OCI-LY3 (cell line): Measurements from ENCODE around the gene BRSK2.

ENCODE experiments used
- H2AFZ ChIP-seq: fragments of 200-600, 300-600 bp; shearing (Covaris generic); 2 replicates; pipeline ENCODE4 v1.6.0; 2014; ENCODE audit warnings: antibody characterized with exemption, low read depth, low read length
- H3K27ac ChIP-seq: fragments of 200-600, 300-600 bp; sonication (generic); 2 replicates; pipeline ENCODE4 v1.5.1; 2014; ENCODE audit warnings: mild to moderate bottlenecking, low read length, moderate library complexity, mixed read lengths
- H3K27me3 ChIP-seq: fragments of 200-600, 300-600 bp; sonication (generic); 2 replicates; pipeline ENCODE4 v1.6.1; 2014; ENCODE audit warnings: low read depth, low read length, mixed read lengths
- H3K36me3 ChIP-seq: fragments of 200-600, 300-600 bp; sonication (generic); replicated peaks from 2 replicates; pipeline ENCODE3; 2014; ENCODE audit warnings: low read depth, low read length, mixed read lengths
- H3K4me1 ChIP-seq: fragments of 300-600, 200-600 bp; sonication (generic); 2 replicates; pipeline ENCODE4 v1.6.1; 2014; ENCODE audit warnings: low read length, mixed read lengths
- H3K4me2 ChIP-seq: fragments of 200-600, 300-600 bp; sonication (generic); 2 replicates; pipeline ENCODE4 v1.6.1; 2014; ENCODE audit warnings: low read length, mixed read lengths
- H3K4me3 ChIP-seq: fragments of 300-600, 200-600 bp; sonication (generic); 2 replicates; pipeline ENCODE4 v1.5.1; 2014; ENCODE audit warnings: antibody characterized with exemption, mild to moderate bottlenecking, low read length, moderate library complexity
- H3K79me2 ChIP-seq: fragments of 300-600, 200-600 bp; shearing (Covaris generic); 2 replicates; pipeline ENCODE4 v1.6.1; 2014; ENCODE audit warnings: mild to moderate bottlenecking, low read length, mixed read lengths
- H3K9ac ChIP-seq: fragments of 300-600, 200-600 bp; shearing (Covaris generic); 2 replicates; pipeline ENCODE4 v1.6.0; 2014; ENCODE audit warnings: mild to moderate bottlenecking, low read length, moderate library complexity
- H3K9me3 ChIP-seq: fragments of 200-600, 300-600 bp; shearing (Covaris generic); 2 replicates; pipeline ENCODE4 v1.6.1; 2014; ENCODE audit warnings: low read length, mixed read lengths; ENCODE audit not compliant: insufficient read depth
- H4K20me1 ChIP-seq: fragments of 200-600, 300-600 bp; sonication (generic); 2 replicates; pipeline ENCODE4 v1.6.1; 2016; ENCODE audit warnings: low read length, mixed read lengths; ENCODE audit not compliant: insufficient read depth
- CTCF ChIP-seq: fragments of 200-600, 300-600 bp; sonication (generic); IDR thresholded peaks from 2 replicates; pipeline ENCODE4 v1.5.1; 2014; ENCODE audit warnings: antibody characterized with exemption, low read length, low read depth
- EZH2phosphoT487 ChIP-seq: fragments of 200-600 bp; shearing (Covaris generic); IDR thresholded peaks from 2 replicates; pipeline ENCODE4 v1.6.1; 2018; ENCODE audit warnings: antibody characterized with exemption, mixed run types, low read depth

Gene BRSK2

GRCh38 chr11:1375161-1375954 is 14.4 kb upstream of the BRSK2 start:
- no peaks in the 10 kb centered on the region for H3K79me2 ChIP-seq
- no peaks in the 10 kb centered on the region for H4K20me1 ChIP-seq
- no peak overlapping the region for H3K9ac ChIP-seq
- H2AFZ ChIP-seq: no peak overlapping the region
- H3K4me3 ChIP-seq: no peak overlapping the region
- no peak overlapping the region for H3K27ac ChIP-seq
- no peak overlapping the region for H3K4me2 ChIP-seq
- H3K9me3 ChIP-seq: no peaks in the 10 kb centered on the region
- H3K4me1 ChIP-seq: no peaks in the 10 kb centered on the region
- H3K27me3 ChIP-seq: no peaks in the 10 kb centered on the region
- TF ChIP-seq EZH2phosphoT487: no peak
- TF ChIP-seq CTCF: no peak
- H3K36me3 ChIP-seq: no peaks in the 10 kb centered on the region

- TF ChIP-seq CTCF (no peak), EZH2phosphoT487 (no peak)
- H3K79me2 ChIP-seq: no peaks in the 10 kb centered on the region
Observed at GRCh38 chr11:1375955-1376258, 13.8 kb upstream of the BRSK2 start.

GRCh38 chr11:1377231-1377780 is 12.4 kb upstream of the BRSK2 start:
- H3K36me3 ChIP-seq: no peaks in the 10 kb centered on the region
- no peak overlapping the region for H3K9ac ChIP-seq
- H4K20me1 ChIP-seq: no peaks in the 10 kb centered on the region
- H3K4me2 ChIP-seq: no peak overlapping the region
- H3K4me3 ChIP-seq: no peak overlapping the region
- H3K79me2 ChIP-seq: no peaks in the 10 kb centered on the region
- TF ChIP-seq EZH2phosphoT487 (no peak), CTCF (no peak)
- H3K27ac ChIP-seq: no peak overlapping the region
- no peak overlapping the region for H2AFZ ChIP-seq
- no peaks in the 10 kb centered on the region for H3K4me1 ChIP-seq
- H3K9me3 ChIP-seq: no peaks in the 10 kb centered on the region
- no peaks in the 10 kb centered on the region for H3K27me3 ChIP-seq

More at GRCh38 chr11:1375955-1376258, 13.8 kb upstream of the BRSK2 start:
- Histone ChIP-seq H3K27me3 (no peaks in the 10 kb centered on the region), H4K20me1 (no peaks in the 10 kb centered on the region), H3K4me3 (no peak overlapping the region), H3K36me3 (no peaks in the 10 kb centered on the region), H3K27ac (no peak overlapping the region), H3K9me3 (no peaks in the 10 kb centered on the region), H3K4me2 (no peak overlapping the region), H3K9ac (no peak overlapping the region), H2AFZ (no peak overlapping the region), H3K4me1 (no peaks in the 10 kb centered on the region)

GRCh38 chr11:1381793-1382425 is 7.8 kb upstream of the BRSK2 start:
- no peaks in the 10 kb centered on the region for H3K9me3 ChIP-seq
- H3K4me1 ChIP-seq: peaks cover 8% of the 10 kb centered on the region
- no peak overlapping the region for H3K9ac ChIP-seq
- no peak overlapping the region for H3K4me3 ChIP-seq
- H3K4me2 ChIP-seq: no peak overlapping the region
- no peaks in the 10 kb centered on the region for H4K20me1 ChIP-seq
- no peak for TF ChIP-seq EZH2phosphoT487
- no peak for TF ChIP-seq CTCF
- H3K27ac ChIP-seq: no peak overlapping the region
- H3K27me3 ChIP-seq: no peaks in the 10 kb centered on the region
- no peak overlapping the region for H2AFZ ChIP-seq
- no peaks in the 10 kb centered on the region for H3K36me3 ChIP-seq
- H3K79me2 ChIP-seq: no peaks in the 10 kb centered on the region
